OCI-LY3 (cell line): ENCODE measurements around the gene STIMATE.
A peak's percentile ranks its signal among the peaks of the same experiment; 100 is the strongest.

Source experiments
- H2AFZ ChIP-seq: fragments of 200-600, 300-600 bp; shearing (Covaris generic); 2 replicates; pipeline ENCODE4 v1.6.0; 2014; ENCODE audit warnings: antibody characterized with exemption, low read depth, low read length
- H3K27ac ChIP-seq: fragments of 200-600, 300-600 bp; sonication (generic); 2 replicates; pipeline ENCODE4 v1.5.1; 2014; ENCODE audit warnings: mild to moderate bottlenecking, low read length, moderate library complexity, mixed read lengths
- H3K27me3 ChIP-seq: fragments of 200-600, 300-600 bp; sonication (generic); 2 replicates; pipeline ENCODE4 v1.6.1; 2014; ENCODE audit warnings: low read depth, low read length, mixed read lengths
- H3K36me3 ChIP-seq: fragments of 200-600, 300-600 bp; sonication (generic); replicated peaks from 2 replicates; pipeline ENCODE3; 2014; ENCODE audit warnings: low read depth, low read length, mixed read lengths
- H3K4me1 ChIP-seq: fragments of 300-600, 200-600 bp; sonication (generic); 2 replicates; pipeline ENCODE4 v1.6.1; 2014; ENCODE audit warnings: low read length, mixed read lengths
- H3K4me2 ChIP-seq: fragments of 200-600, 300-600 bp; sonication (generic); 2 replicates; pipeline ENCODE4 v1.6.1; 2014; ENCODE audit warnings: low read length, mixed read lengths
- H3K4me3 ChIP-seq: fragments of 300-600, 200-600 bp; sonication (generic); 2 replicates; pipeline ENCODE4 v1.5.1; 2014; ENCODE audit warnings: antibody characterized with exemption, mild to moderate bottlenecking, low read length, moderate library complexity
- H3K79me2 ChIP-seq: fragments of 300-600, 200-600 bp; shearing (Covaris generic); 2 replicates; pipeline ENCODE4 v1.6.1; 2014; ENCODE audit warnings: mild to moderate bottlenecking, low read length, mixed read lengths
- H3K9ac ChIP-seq: fragments of 300-600, 200-600 bp; shearing (Covaris generic); 2 replicates; pipeline ENCODE4 v1.6.0; 2014; ENCODE audit warnings: mild to moderate bottlenecking, low read length, moderate library complexity
- H3K9me3 ChIP-seq: fragments of 200-600, 300-600 bp; shearing (Covaris generic); 2 replicates; pipeline ENCODE4 v1.6.1; 2014; ENCODE audit warnings: low read length, mixed read lengths; ENCODE audit not compliant: insufficient read depth
- H4K20me1 ChIP-seq: fragments of 200-600, 300-600 bp; sonication (generic); 2 replicates; pipeline ENCODE4 v1.6.1; 2016; ENCODE audit warnings: low read length, mixed read lengths; ENCODE audit not compliant: insufficient read depth
- EZH2phosphoT487 ChIP-seq: fragments of 200-600 bp; shearing (Covaris generic); IDR thresholded peaks from 2 replicates; pipeline ENCODE4 v1.6.1; 2018; ENCODE audit warnings: antibody characterized with exemption, mixed run types, low read depth
- TF ChIP-seq, protein P1 (sequence below): fragments of 200-600, 300-600 bp; sonication (generic); IDR thresholded peaks from 2 replicates; pipeline ENCODE4 v1.5.1; 2014; ENCODE audit warnings: antibody characterized with exemption, low read length, low read depth

Gene STIMATE

GRCh38 chr3:52824037-52824436 lies 73.3 kb downstream of the STIMATE start:
- Histone ChIP-seq H3K4me2 (no peak overlapping the region), H4K20me1 (no peaks in the 10 kb centered on the region), H3K9ac (no peak overlapping the region), H3K36me3 (no peaks in the 10 kb centered on the region), H2AFZ (no peak overlapping the region), H3K4me3 (no peak overlapping the region), H3K9me3 (no peaks in the 10 kb centered on the region), H3K27ac (no peak overlapping the region), H3K79me2 (no peaks in the 10 kb centered on the region), H3K27me3 (no peaks in the 10 kb centered on the region), H3K4me1 (no peaks in the 10 kb centered on the region)
- TF ChIP-seq, protein P1, sequence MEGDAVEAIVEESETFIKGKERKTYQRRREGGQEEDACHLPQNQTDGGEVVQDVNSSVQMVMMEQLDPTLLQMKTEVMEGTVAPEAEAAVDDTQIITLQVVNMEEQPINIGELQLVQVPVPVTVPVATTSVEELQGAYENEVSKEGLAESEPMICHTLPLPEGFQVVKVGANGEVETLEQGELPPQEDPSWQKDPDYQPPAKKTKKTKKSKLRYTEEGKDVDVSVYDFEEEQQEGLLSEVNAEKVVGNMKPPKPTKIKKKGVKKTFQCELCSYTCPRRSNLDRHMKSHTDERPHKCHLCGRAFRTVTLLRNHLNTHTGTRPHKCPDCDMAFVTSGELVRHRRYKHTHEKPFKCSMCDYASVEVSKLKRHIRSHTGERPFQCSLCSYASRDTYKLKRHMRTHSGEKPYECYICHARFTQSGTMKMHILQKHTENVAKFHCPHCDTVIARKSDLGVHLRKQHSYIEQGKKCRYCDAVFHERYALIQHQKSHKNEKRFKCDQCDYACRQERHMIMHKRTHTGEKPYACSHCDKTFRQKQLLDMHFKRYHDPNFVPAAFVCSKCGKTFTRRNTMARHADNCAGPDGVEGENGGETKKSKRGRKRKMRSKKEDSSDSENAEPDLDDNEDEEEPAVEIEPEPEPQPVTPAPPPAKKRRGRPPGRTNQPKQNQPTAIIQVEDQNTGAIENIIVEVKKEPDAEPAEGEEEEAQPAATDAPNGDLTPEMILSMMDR: no peak
- no peak for TF ChIP-seq EZH2phosphoT487

GRCh38 chr3:52822363-52822762 lies 75.0 kb downstream of the STIMATE start:
- Histone ChIP-seq H3K79me2 (no peaks in the 10 kb centered on the region), H3K27ac (no peak overlapping the region), H2AFZ (no peak overlapping the region), H3K36me3 (no peaks in the 10 kb centered on the region), H3K4me2 (no peak overlapping the region), H3K4me3 (no peak overlapping the region), H3K9me3 (no peaks in the 10 kb centered on the region), H3K9ac (no peak overlapping the region), H3K4me1 (no peaks in the 10 kb centered on the region), H3K27me3 (no peaks in the 10 kb centered on the region), H4K20me1 (no peaks in the 10 kb centered on the region)
- TF ChIP-seq EZH2phosphoT487: no peak
- TF ChIP-seq, protein P1: no peak

DNA sequence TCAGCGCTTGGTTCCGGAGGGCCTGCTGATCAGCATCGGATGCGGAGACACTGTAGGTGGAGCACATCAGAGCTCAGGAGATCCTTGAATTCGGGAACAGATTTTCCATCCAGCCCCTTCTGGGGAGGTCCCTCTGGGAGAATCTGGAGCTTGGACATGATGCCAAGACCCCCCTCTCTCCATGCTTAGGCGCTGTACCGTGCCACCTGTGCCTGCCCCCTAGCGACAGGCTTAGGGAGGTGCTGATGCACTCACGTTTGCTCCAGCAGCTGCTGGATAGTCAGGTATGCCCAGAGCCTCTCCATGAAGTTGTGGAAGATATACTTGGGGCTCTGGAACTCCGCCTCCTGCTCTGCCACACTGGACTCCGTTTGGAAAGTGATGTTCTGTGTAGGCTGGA lies 76.6 kb downstream of the STIMATE start:
- no peaks in the 10 kb centered on the region for H3K4me1 ChIP-seq
- H3K79me2 ChIP-seq: no peaks in the 10 kb centered on the region
- no peaks in the 10 kb centered on the region for H3K27me3 ChIP-seq
- no peak overlapping the region for H2AFZ ChIP-seq
- no peak overlapping the region for H3K9ac ChIP-seq
- H3K36me3 ChIP-seq: no peaks in the 10 kb centered on the region
- H3K4me3 ChIP-seq: no peak overlapping the region
- no peaks in the 10 kb centered on the region for H4K20me1 ChIP-seq
- H3K9me3 ChIP-seq: no peaks in the 10 kb centered on the region
- TF ChIP-seq, protein P1: peak; percentile 88
- no peak for TF ChIP-seq EZH2phosphoT487
- H3K4me2 ChIP-seq: no peak overlapping the region
- no peak overlapping the region for H3K27ac ChIP-seq

DNA sequence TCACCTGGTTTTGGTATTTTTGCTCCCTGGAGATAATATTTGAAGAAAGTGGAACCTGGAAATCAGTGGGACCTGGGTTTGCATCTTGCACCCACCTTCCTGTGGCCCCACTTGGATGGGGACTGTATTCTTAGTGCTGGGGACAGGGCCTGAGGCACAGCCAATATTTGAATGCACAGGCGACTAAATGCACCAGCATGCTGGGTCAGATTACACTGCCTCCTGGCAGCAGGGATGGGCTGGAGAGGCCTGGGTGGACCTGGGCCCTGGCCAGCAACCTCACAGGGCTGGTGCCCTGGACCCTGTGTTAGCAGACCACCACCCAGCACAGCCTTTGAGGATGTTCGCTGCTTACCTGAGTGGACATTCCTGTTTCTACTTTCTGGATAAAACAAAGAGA lies 77.4 kb downstream of the STIMATE start:
- Histone ChIP-seq H3K27ac (no peak overlapping the region), H3K4me1 (no peaks in the 10 kb centered on the region), H3K9me3 (no peaks in the 10 kb centered on the region), H3K27me3 (no peaks in the 10 kb centered on the region), H3K4me2 (no peak overlapping the region), H3K9ac (no peak overlapping the region), H3K36me3 (no peaks in the 10 kb centered on the region), H4K20me1 (no peaks in the 10 kb centered on the region), H3K79me2 (no peaks in the 10 kb centered on the region), H2AFZ (no peak overlapping the region), H3K4me3 (no peak overlapping the region)
- TF ChIP-seq EZH2phosphoT487: no peak
- TF ChIP-seq, protein P1: no peak
